Peyer's patch (tissue), 4 donors: ENCODE measurements around the gene EIF4B.

Experiments used
- POLR2A ChIP-seq, 2 donors: fragments of 450-650 bp; IDR thresholded peaks; one replicate each; pipeline ENCODE4 v1.5.1; 2017; ENCODE audit warnings: antibody characterized with exemption in 2 of 2, mild to moderate bottlenecking in 2 of 2, moderate library complexity in 2 of 2
- TF ChIP-seq, protein P1 (sequence below), 6 experiments: fragments of 450-650 bp in 4 of 6; fragments of 200-600 bp in 2 of 6; sonication (generic) in 1 of 6; IDR thresholded peaks; one replicate each; pipeline ENCODE4 v1.5.1; 2017 to 2019; ENCODE audit warnings: antibody characterized with exemption in 6 of 6, mild to moderate bottlenecking in 3 of 6, moderate library complexity in 1 of 6

DNA sequence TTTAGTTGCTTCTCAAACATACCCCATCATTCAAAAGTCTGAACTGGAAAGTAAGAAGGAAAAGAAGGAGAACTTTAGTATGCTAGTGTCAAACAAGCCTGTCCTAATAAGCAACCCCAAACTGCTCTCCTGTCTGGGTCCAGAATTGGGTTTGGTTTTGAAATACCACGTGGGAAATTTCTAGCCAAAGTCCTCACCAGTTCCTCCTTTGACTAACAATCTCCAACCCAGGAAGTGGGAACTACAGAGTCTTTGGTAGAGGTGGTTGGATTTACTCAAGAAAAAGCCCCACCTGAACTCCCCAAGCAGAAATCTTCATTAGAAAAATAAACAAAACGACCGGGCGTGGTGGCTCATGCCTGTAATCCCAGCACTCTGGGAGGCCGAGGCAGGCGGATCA, 17.4 kb upstream of the EIF4B start:
- no peak for TF ChIP-seq POLR2A (IDR thresholded peaks at IDR 0.05)
- TF ChIP-seq, protein P1, sequence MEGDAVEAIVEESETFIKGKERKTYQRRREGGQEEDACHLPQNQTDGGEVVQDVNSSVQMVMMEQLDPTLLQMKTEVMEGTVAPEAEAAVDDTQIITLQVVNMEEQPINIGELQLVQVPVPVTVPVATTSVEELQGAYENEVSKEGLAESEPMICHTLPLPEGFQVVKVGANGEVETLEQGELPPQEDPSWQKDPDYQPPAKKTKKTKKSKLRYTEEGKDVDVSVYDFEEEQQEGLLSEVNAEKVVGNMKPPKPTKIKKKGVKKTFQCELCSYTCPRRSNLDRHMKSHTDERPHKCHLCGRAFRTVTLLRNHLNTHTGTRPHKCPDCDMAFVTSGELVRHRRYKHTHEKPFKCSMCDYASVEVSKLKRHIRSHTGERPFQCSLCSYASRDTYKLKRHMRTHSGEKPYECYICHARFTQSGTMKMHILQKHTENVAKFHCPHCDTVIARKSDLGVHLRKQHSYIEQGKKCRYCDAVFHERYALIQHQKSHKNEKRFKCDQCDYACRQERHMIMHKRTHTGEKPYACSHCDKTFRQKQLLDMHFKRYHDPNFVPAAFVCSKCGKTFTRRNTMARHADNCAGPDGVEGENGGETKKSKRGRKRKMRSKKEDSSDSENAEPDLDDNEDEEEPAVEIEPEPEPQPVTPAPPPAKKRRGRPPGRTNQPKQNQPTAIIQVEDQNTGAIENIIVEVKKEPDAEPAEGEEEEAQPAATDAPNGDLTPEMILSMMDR (IDR thresholded peaks at IDR 0.05): no peak
